ENCODE results near the gene STYX.

DNA sequence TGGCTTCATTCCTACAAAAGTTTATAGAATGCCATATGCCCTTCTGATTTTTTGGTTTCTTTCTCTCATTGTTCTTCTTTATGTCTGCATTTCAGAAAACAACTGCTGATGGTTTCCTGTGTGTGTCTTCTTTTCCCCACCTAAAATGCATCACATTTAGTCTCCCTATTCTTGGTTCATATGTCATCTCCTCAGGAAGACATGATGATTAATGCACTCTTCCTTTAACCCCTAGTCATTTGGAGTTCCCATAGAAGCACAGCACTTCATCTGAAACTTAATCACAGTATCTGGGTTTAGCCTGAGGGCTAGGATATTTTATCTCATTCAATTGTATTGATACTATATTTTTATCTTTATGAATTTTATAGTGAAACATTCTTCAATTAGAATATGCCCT, 39.9 kb downstream of the STYX start:
- TF ChIP-seq POLR2A (IDR thresholded peaks at IDR 0.05), result no peak
- no peak for TF ChIP-seq CTCF (IDR thresholded peaks at IDR 0.05)
- TF ChIP-seq POLR2AphosphoS5 (IDR thresholded peaks at IDR 0.05), result no peak
